GM13976 (cell line): ENCODE results near the gene CUX1.
"Not testable (repeated sequence)": the region's sequence is repeated elsewhere in the genome, so short reads cannot be mapped to it uniquely, and the experiment has no call there.

Experiments used
- DNase-seq: peaks from one replicate; pipeline ENCODE4 v3.0.0; 2012; ENCODE audit warnings: low spot score
- in situ Hi-C: fragments of 300-500 bp; cut with MboI; formaldehyde crosslinking; loops from one replicate; pipeline ENCODE4 v1.12.0; 2022; ENCODE audit warnings: low sequenced_read_pairs, mixed read lengths, inconsistent platforms; ENCODE audit not compliant: unreplicated experiment
- TF ChIP-seq, protein P1 (sequence below): IDR thresholded peaks from 2 replicates; pipeline ENCODE4 v1.5.1; 2012; ENCODE audit warnings: borderline replicate concordance, mild to moderate bottlenecking; ENCODE audit not compliant: insufficient read depth; ENCODE audit errors: extremely low read depth, missing control alignments, control extremely low read depth

CUX1 gene

DNA sequence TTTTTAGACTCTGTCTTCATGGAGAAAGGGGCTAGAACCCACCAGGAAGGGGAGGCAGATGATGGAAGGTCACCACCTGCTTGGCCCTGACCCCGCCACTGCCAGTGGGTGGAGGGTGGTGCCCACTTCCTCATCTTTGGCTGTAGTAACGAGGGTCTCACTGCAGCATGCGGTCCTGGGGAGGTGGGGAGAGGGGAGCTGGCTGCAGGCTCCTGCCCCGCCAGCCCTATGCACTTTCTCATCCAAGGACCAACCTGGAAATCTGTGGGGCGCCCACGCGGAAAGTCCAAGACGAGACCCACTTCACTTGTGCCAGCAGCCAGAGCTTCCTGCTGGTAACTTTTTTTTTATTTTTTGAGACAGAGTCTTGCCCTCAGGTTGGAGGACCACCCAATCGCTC, 101.0 kb downstream of the CUX1 start:
- TF ChIP-seq, protein P1, sequence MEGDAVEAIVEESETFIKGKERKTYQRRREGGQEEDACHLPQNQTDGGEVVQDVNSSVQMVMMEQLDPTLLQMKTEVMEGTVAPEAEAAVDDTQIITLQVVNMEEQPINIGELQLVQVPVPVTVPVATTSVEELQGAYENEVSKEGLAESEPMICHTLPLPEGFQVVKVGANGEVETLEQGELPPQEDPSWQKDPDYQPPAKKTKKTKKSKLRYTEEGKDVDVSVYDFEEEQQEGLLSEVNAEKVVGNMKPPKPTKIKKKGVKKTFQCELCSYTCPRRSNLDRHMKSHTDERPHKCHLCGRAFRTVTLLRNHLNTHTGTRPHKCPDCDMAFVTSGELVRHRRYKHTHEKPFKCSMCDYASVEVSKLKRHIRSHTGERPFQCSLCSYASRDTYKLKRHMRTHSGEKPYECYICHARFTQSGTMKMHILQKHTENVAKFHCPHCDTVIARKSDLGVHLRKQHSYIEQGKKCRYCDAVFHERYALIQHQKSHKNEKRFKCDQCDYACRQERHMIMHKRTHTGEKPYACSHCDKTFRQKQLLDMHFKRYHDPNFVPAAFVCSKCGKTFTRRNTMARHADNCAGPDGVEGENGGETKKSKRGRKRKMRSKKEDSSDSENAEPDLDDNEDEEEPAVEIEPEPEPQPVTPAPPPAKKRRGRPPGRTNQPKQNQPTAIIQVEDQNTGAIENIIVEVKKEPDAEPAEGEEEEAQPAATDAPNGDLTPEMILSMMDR, result no peak
- DNase-seq, result no peak
- in situ Hi-C loops, result no loop called here

DNA sequence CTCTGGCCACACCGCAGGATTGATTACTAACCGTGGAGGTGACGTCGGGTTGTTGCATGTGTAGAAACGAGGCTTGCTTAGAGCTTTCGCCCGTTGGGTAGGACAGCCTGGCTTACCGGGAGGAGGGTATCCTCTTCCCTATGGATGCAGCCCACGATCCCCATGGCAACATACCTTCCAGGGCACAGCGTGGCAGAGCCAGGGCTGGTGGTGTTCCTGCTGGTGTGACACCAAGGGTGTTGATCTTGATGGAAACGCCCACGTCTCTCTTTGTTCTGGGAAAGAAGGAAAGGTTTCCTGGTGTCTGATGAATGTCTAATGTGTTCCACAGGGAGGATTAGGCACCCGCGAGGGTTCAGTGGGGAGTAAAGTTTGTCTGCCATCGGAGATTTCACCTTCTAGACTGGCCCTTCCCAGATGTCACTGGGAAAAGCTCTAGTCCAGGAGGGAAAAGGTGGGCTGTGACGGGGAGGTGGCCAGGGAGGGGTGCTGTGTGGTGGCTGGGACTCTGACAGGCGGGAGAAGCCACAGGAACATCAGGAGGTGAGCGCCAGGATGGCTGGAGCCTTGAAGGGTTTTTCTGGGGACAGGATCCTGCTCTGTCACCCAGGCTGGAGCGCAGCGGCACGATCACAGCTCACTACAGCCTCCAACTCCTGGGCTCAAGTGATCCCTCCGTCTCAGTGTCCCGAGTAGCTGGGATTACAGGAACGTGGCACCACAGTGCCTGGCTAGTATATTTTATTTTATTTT, 102.1 kb downstream of the CUX1 start:
- TF ChIP-seq, protein P1, result no peak
- in situ Hi-C loops, result no loop called here
- DNase-seq, result no peak

DNA sequence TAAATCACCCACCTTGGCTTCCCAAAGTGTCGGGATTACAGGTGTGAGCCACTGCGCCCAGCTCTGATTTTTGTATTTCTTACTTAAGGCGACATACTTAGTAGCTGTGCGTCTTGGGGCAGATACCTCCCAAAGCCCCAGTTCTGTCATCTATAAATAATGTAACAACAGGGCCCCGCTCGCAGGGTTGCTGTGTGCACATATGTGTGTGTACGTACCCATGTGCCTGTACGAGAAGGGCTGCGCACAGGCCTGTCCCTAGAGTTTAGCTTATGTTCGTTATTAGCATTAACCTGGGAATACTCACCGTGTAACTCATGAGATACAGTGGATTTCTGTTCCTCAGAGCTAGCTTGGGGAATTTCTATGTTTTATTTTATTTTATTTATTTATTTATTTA, 103.6 kb downstream of the CUX1 start:
- no peak for DNase-seq
- TF ChIP-seq, protein P1, result no peak

DNA sequence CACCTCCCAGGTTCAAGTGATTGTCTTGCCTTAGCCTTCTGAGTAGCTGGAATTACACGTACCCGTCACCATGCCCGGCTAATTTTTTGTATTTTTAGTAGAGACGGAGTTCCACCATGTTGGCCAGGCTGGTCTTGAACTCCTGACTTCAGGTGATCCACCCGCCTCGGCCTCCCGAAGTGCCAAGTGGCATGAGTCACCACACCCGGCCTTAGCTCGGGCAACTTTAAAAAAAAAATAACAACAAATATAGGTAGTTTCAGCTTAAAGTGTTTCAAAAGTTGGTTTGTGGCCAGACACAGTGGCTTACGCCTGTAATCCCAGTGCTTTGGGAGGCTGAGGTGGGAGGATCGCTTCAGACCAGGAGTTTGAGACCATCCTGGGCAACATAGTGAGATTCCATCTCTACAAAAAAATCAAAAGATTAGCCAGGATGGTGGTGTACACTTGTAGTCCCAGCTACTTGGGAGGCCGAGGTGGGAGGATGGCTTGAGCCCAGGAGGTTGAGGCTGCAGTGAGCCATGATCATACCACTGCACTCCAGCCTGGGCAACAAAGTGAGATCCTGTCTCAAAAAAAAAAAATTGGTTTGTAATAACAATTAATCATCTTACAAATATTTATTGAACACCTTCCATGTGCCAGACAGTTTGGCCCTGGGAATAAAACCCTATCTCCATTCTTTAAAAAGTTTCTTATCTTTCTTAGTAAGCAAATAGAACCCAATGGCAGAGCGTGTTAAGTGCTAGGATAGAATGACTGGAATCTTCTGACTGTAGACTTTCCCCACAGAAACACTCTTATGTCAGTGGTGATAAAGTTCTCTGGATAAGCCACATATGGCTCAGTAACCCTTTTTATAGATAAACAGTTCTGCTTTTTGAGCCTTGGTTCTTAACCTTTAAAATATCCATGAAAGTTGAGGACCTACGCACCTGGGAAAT, 104.4 kb downstream of the CUX1 start:
- in situ Hi-C loops, DNase-seq: not testable (repeated sequence)

More for the DNA sequence above, 103.6 kb downstream of the CUX1 start:
- in situ Hi-C loops, result no loop called here

DNA sequence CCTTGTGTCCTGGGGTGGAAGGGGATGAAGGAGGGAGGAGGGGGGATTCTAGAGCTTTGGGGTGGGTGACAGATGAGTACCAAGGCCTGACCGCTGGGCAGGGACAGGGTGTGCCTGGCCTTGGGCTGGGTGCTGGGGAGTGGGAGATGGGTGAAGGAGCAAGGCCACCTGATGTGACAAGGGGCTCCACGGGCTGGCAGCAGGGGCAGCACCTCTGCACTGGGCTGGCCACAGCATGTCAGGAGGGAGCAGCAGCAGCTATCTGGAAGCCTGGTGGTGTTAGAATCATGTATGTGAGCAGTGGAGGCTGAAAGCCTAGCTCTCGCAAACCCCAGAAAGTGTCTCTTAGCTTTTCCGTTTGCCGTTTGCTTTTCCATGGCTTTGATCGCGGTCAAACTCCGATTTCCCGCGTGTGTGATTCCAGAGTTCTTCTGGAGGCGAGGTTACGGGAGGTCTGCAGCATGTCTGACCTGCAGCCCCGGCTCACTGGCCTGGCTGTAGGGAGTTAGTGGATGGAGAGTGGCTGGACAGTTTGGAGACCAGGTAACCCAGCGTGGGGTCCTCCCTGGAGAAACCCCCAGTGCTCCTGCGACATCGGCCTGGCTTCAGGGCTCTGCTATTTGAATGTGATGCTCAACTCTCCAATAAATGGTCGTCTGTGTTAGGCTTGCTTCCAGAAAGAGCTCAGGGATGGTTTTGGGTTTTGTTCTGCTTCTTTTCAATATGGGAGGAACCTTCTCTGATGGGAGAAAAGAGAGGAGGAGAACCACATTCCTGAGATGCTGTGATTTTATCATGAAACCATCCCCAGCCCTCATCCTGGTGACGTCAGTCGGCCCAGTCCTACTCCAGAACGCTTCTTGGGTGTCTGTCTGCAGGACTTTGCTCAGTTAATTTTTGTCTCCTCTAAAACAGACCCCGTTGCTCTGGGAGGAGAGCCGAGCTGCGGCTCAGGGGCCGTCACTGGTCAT, 105.5 kb downstream of the CUX1 start:
- TF ChIP-seq, protein P1, result no peak
- DNase-seq, result no peak
- in situ Hi-C loops, result no loop called here

DNA sequence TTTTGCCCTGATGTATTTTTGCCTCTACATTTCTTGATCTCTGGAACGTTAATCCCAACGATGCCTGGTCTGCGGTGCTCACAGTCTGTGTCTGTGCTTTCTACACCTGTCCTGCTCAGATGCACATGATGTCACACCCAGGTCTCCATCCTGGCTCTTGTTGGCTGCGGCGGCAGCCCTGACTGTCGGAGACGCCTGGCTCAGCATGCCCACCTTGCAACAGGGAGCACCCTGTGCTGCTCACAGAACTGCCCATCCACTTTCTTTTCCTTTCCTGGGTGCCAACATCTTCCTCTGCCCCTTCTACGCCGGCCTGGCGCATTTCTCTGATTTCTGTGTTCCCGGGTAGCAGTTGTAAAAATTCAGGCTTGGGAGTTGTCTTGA, 106.2 kb downstream of the CUX1 start:
- in situ Hi-C loops, result no loop called here
- TF ChIP-seq, protein P1, result no peak

More for the DNA sequence above, 106.2 kb downstream of the CUX1 start:
- DNase-seq, result no peak
